ENCODE results near the gene FGFRL1.

- no peak for TF ChIP-seq EZH2 (IDR thresholded peaks at IDR 0.05; ENCODE audit: insufficient read depth, poor library complexity, severe bottlenecking)
- TF ChIP-seq EZH2phosphoT487 (IDR thresholded peaks at IDR 0.05; ENCODE audit: insufficient read depth, low read depth) = no peak
Observed at GRCh38 chr4:987624-988513, 23.6 kb upstream of the FGFRL1 start.

Data from GM23248 (cell line).